CD4-positive, alpha-beta T cell (primary cell): Measurements from ENCODE around the gene PIWIL4. TPM values are rescaled to one million over a fixed set of nuclear protein-coding genes. Genes with fewer than 3 reads are reported as not detected.

Experiments
- ATAC-seq: fragments of 200-7000 bp; cut with Tn5 transposase; one replicate; pipeline ENCODE4 v1.10.0; 2022; ENCODE audit warnings: mild to moderate bottlenecking; ENCODE audit not compliant: poor library complexity
- CTCF ChIA-PET: fragments of 350-600 bp; sonication (Branson Sonifier 250); formaldehyde crosslinking; loops from one replicate; lab custom pipeline; 2021; ENCODE audit warnings: antibody characterized with exemption, inconsistent platforms; lab: Charles Lee
- POLR2A ChIA-PET: fragments of 350-600 bp; sonication (Branson Sonifier 250); formaldehyde crosslinking; loops from one replicate; lab custom pipeline; 2021; ENCODE audit warnings: antibody characterized with exemption, inconsistent platforms; lab: Charles Lee
- DNase-seq, 14 experiments: peaks; one replicate each; pipeline ENCODE4 v3.0.0-alpha.2; 2013 to 2020; ENCODE audit warnings: mixed read lengths in 2 of 14
- H3K27ac ChIP-seq, 2 donors: one replicate each; pipeline versions ENCODE4 v1.5.1 to v1.7.0; 2013; ENCODE audit warnings: low read length in 2 of 2, low read depth in 1 of 2, mild to moderate bottlenecking in 1 of 2
- H3K27me3 ChIP-seq, 2 experiments: 1 replicate in 1 of 2; 2 replicates in 1 of 2; pipeline versions ENCODE4 v1.6.1 to v1.7.0; 2013; ENCODE audit warnings: low read length in 2 of 2, control low read depth in 1 of 2, mild to moderate bottlenecking in 1 of 2, moderate library complexity in 1 of 2; ENCODE audit not compliant: insufficient read depth in 2 of 2, control insufficient read depth in 1 of 2
- H3K36me3 ChIP-seq: one replicate; pipeline ENCODE4 v1.6.1; 2013; ENCODE audit warnings: low read length, control low read depth; ENCODE audit not compliant: insufficient read depth
- H3K4me1 ChIP-seq: one replicate; pipeline ENCODE4 v1.6.1; 2013; ENCODE audit warnings: low read length, control low read depth; ENCODE audit not compliant: insufficient read depth
- H3K4me3 ChIP-seq: one replicate; pipeline ENCODE4 v1.5.1; 2013; ENCODE audit warnings: mild to moderate bottlenecking, low read length, moderate library complexity
- H3K9me3 ChIP-seq, 2 experiments: 1 replicate in 1 of 2; 2 replicates in 1 of 2; pipeline versions ENCODE4 v1.6.1 to v1.7.0; 2013; ENCODE audit warnings: low read length in 2 of 2, mild to moderate bottlenecking in 2 of 2, control low read depth in 1 of 2, moderate library complexity in 1 of 2; ENCODE audit not compliant: control insufficient read depth in 1 of 2, insufficient read depth in 1 of 2
- H3K27ac Mint-ChIP-seq: one replicate; pipeline ENCODE4 v1.8.0; 2020; ENCODE audit warnings: mixed read lengths
- H3K27me3 Mint-ChIP-seq: one replicate; pipeline ENCODE4 v1.8.0; 2021; ENCODE audit warnings: mixed read lengths
- H3K36me3 Mint-ChIP-seq: one replicate; pipeline ENCODE4 v1.8.0; 2021; ENCODE audit warnings: low read depth, mixed read lengths
- H3K4me1 Mint-ChIP-seq: one replicate; pipeline ENCODE4 v1.8.0; 2021; ENCODE audit warnings: low read depth, mixed read lengths
- H3K4me3 Mint-ChIP-seq: one replicate; pipeline ENCODE4 v1.8.0; 2020; ENCODE audit warnings: mild to moderate bottlenecking, mixed read lengths
- H3K9me3 Mint-ChIP-seq: one replicate; pipeline ENCODE4 v1.8.0; 2020; ENCODE audit warnings: mixed read lengths
- intact Hi-C, 2 experiments: fragments of 100-400 bp; cut with DNase I in 1 of 2; cut with micrococcal nuclease in 1 of 2; formaldehyde crosslinking; loops; one replicate each; pipeline versions ENCODE4 v1.15.1 to v1.9.0; 2023 to 2025; cut with DNase I, micrococcal nuclease
- total RNA-seq, 174 experiments: library from RNA in 2 of 174; stranded (reverse) in 2 of 174; gene quantifications; one replicate each; pipeline ENCODE4 v1.2.3 and lab custom pipeline; 2021 to 2026
- TF ChIP-seq, protein P1 (sequence below): fragments of 200-600 bp; IDR thresholded peaks from one replicate; pipeline ENCODE4 v1.8.0; 2022; ENCODE audit warnings: antibody characterized with exemption, mild to moderate bottlenecking

The PIWIL4 gene
- total RNA-seq, 2 experiments from 2014 or later, result 1.3 to 1.4 TPM

DNA sequence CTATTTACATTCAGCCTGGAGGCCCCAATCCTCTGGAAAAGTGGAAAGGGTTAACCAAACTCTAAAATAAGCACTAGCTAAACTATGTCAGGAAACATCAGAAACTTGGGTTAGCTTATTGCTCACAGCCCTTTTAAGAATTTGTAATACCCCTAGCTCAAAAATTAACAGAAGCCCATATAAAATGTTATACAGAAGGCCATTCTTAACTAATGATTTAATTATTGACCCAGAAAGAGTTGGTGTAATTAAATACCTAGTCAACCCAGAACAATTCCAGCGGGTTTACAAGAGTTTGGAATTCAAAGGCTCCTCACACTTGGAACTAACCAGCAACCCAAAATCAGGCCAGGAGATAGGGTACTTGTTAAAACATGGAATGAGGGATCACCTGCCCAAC lies 88.8 kb downstream of the PIWIL4 start:
- H3K4me1 ChIP-seq, result no peaks in the 10 kb centered on the region
- intact Hi-C loops, result no loop called here
- Mint-ChIP-seq H3K27ac (no peak overlapping the region), H3K27me3 (peaks cover 17% of the 10 kb centered on the region), H3K4me1 (no peaks in the 10 kb centered on the region), H3K9me3 (no peaks in the 10 kb centered on the region), H3K36me3 (no peaks in the 10 kb centered on the region), H3K4me3 (no peak overlapping the region)
- peaks cover 7 to 13% of the 10 kb centered on the region in 2 experiments for H3K27me3 ChIP-seq
- H3K4me3 ChIP-seq, result no peak overlapping the region
- H3K9me3 ChIP-seq, result no peaks in the 10 kb centered on the region
- no peaks in the 10 kb centered on the region for H3K36me3 ChIP-seq
- TF ChIP-seq, protein P1, sequence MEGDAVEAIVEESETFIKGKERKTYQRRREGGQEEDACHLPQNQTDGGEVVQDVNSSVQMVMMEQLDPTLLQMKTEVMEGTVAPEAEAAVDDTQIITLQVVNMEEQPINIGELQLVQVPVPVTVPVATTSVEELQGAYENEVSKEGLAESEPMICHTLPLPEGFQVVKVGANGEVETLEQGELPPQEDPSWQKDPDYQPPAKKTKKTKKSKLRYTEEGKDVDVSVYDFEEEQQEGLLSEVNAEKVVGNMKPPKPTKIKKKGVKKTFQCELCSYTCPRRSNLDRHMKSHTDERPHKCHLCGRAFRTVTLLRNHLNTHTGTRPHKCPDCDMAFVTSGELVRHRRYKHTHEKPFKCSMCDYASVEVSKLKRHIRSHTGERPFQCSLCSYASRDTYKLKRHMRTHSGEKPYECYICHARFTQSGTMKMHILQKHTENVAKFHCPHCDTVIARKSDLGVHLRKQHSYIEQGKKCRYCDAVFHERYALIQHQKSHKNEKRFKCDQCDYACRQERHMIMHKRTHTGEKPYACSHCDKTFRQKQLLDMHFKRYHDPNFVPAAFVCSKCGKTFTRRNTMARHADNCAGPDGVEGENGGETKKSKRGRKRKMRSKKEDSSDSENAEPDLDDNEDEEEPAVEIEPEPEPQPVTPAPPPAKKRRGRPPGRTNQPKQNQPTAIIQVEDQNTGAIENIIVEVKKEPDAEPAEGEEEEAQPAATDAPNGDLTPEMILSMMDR, result no peak
- ATAC-seq (no peak), DNase-seq (no peak)
- H3K27ac ChIP-seq, result no peak overlapping the region
- ChIA-PET CTCF (no interaction called here), POLR2A (no interaction called here)

DNA sequence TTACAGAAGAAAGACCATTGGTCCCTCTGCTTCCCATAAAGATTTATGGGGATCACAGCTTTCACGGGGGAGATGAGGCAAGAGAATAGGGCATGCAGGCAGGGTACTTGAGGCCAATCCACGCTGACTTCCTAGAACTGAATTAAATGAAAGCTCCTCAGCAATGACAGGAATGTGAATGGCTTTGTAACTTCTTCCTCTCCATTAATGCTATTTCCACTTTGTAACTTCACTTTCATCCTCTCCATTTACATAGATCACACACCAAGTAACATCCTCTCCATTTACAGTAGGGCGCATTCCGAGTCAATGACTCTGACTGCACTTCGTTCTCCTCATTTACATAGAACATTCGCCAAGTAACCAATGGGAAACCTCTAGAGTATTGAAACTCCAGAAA lies 89.8 kb downstream of the PIWIL4 start:
- Mint-ChIP-seq H3K4me1 (no peaks in the 10 kb centered on the region), H3K36me3 (no peaks in the 10 kb centered on the region), H3K27ac (no peak overlapping the region), H3K9me3 (no peaks in the 10 kb centered on the region), H3K4me3 (no peak overlapping the region), H3K27me3 (peaks cover 17% of the 10 kb centered on the region)
- POLR2A ChIA-PET, result no interaction called here
- no peaks in the 10 kb centered on the region for H3K9me3 ChIP-seq
- intact Hi-C loops, result no loop called here
- H3K4me3 ChIP-seq, result no peak overlapping the region
- DNase-seq (no peak), ATAC-seq (no peak)
- H3K27me3 ChIP-seq, result peaks cover 7 to 9% of the 10 kb centered on the region in 2 experiments
- no peak overlapping the region for H3K27ac ChIP-seq
- no peaks in the 10 kb centered on the region for H3K4me1 ChIP-seq
- TF ChIP-seq, protein P1, result no peak
- CTCF ChIA-PET, result no interaction called here
- no peaks in the 10 kb centered on the region for H3K36me3 ChIP-seq

DNA sequence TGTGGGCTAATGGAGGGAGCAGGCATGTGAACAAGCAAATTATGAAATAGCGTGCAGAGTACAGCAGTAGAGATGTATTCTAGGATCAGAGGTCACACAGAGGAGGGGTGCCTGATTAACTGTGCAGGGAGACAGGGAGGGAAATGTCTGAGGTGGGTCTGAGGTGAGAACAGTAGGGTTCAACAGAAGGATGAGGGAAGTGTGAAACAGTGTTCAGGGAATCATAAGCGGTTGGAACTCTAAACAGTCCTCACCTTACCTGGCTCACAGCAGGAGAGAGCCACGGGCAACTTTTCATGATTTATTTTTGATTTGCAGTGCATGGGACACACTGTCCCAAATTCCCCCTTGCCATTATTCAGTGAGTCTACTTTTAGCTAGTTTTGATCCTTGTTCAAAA lies 90.5 kb downstream of the PIWIL4 start:
- peaks cover 7 to 9% of the 10 kb centered on the region in 2 experiments for H3K27me3 ChIP-seq
- Mint-ChIP-seq H3K9me3 (no peaks in the 10 kb centered on the region), H3K27ac (no peak overlapping the region), H3K36me3 (no peaks in the 10 kb centered on the region), H3K4me3 (no peak overlapping the region), H3K27me3 (peaks cover 11% of the 10 kb centered on the region), H3K4me1 (no peaks in the 10 kb centered on the region)
- no peaks in the 10 kb centered on the region for H3K9me3 ChIP-seq
- POLR2A ChIA-PET, result no interaction called here
- no peaks in the 10 kb centered on the region for H3K4me1 ChIP-seq
- intact Hi-C loops, result no loop called here
- no peak overlapping the region for H3K27ac ChIP-seq
- DNase-seq (no peak), ATAC-seq (no peak)
- CTCF ChIA-PET, result no interaction called here
- no peak overlapping the region for H3K4me3 ChIP-seq
- TF ChIP-seq, protein P1, result no peak
- H3K36me3 ChIP-seq, result no peaks in the 10 kb centered on the region
